OCI-LY7 (cell line): ENCODE results near the gene MACROD2.

Source experiments
- EZH2phosphoT487 ChIP-seq: fragments of 200-600 bp; sonication (generic); IDR thresholded peaks from 2 replicates; pipeline ENCODE4 v1.6.1; 2018; ENCODE audit warnings: low read depth, borderline replicate concordance, mild to moderate bottlenecking, mixed run types, antibody characterized with exemption, low read length, moderate library complexity, mixed read lengths
- TF ChIP-seq, protein P1 (sequence below): fragments of 200-600 bp; sonication (generic); conservative IDR thresholded peaks from 2 replicates; pipeline ENCODE4 v1.5.1; 2014; ENCODE audit warnings: mild to moderate bottlenecking, antibody characterized with exemption, low read length, moderate library complexity, mixed read lengths

DNA sequence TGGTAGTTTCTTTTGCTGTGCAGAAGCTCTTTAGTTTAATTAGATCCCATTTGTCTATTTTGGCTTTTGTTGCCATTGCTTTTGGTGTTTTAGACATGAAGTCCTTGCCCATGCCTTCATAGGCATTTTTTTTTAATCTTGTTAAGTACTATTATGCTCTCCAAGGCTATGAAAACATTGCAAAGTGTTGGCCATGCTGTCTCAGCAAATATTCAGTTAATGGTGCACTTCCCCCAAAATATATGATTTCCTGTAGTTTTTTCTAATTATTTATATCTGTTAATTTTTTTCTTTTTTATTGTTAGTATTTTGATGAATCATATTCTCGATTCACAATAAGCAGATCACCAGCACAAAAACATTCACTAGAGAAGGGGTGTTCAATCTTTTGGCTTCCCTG lies 1148.2 kb downstream of the MACROD2 start:
- TF ChIP-seq, protein P1, sequence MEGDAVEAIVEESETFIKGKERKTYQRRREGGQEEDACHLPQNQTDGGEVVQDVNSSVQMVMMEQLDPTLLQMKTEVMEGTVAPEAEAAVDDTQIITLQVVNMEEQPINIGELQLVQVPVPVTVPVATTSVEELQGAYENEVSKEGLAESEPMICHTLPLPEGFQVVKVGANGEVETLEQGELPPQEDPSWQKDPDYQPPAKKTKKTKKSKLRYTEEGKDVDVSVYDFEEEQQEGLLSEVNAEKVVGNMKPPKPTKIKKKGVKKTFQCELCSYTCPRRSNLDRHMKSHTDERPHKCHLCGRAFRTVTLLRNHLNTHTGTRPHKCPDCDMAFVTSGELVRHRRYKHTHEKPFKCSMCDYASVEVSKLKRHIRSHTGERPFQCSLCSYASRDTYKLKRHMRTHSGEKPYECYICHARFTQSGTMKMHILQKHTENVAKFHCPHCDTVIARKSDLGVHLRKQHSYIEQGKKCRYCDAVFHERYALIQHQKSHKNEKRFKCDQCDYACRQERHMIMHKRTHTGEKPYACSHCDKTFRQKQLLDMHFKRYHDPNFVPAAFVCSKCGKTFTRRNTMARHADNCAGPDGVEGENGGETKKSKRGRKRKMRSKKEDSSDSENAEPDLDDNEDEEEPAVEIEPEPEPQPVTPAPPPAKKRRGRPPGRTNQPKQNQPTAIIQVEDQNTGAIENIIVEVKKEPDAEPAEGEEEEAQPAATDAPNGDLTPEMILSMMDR, result no peak
- no peak for TF ChIP-seq EZH2phosphoT487
